ENCODE measurements around the gene NAA15.
"Not testable (repeated sequence)": the region's sequence is repeated elsewhere in the genome, so short reads cannot be mapped to it uniquely, and the experiment has no call there.

Gene NAA15

DNA sequence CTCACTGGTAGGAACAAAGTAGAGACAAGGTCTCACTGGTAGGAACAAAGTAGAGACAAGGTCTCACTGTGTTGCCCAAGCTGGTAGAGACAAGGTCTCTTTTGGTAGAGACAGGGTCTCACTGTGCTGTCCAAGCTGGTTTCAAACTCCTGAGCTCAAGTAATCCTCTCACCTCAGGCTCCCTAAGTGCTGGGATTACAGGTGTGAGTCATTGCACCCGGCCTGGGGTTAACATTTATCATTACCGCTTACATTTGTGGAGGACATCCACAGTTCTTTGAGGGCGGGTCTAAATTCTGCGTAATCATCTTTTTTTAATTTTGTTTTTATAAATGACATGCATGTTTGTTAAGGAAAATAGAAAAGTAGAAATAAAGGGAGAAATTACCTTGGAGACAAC is 164.6 kb downstream of the NAA15 start:
- DNase-seq, result no peak
- in situ Hi-C loops (cut with MboI; ENCODE audit: low pct_unique_long_range_greater_than_20kb, low sequenced_read_pairs), result no loop called here

DNA sequence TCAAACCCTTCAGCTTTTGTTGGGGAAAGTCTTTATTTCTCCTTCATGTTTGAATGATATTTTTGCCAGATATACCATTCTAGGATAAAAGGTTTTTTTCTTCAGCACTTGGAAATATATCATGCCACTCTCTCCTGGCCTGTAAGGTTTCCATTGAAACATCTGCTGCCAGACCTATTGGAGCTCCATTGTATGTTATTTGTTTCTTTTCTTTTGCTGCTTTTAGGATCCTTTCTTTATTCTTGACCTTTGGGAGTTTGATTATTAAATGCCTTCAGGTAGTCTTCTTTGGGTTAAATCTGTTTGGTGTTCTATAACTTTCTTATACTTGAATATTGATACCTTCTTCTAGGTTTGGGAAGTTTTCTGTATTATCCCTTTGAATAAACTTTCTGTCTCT is 167.5 kb downstream of the NAA15 start:
- in situ Hi-C loops (cut with MboI; ENCODE audit: low pct_unique_long_range_greater_than_20kb, low sequenced_read_pairs); DNase-seq: not testable (repeated sequence)

DNA sequence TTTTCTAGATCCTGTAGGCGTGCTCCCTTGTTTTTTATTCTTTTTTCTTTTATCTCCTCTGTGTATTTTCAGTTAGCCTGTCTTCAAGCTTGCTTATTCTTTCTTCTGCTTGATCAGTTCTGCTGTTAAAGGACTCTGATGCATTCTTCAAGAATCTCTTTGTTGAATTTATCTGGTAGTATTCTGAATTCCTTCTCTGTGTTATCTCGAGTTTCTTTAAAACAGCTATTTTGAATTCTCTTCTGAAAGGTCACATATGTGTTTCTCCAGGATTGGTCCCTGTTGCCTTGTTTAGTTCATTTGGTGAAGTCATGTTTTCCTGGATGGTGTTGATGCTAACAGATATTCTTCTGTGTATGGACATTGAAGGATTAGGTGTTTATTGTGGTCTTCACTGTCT is 167.9 kb downstream of the NAA15 start:
- in situ Hi-C loops (cut with MboI; ENCODE audit: low pct_unique_long_range_greater_than_20kb, low sequenced_read_pairs), result no loop called here
- no peak for DNase-seq

Measured in KBM-7 (cell line).